Jurkat, Clone E6-1 (cell line): ENCODE measurements around the gene DSTYK.
"Not testable (repeated sequence)": the region's sequence is repeated elsewhere in the genome, so short reads cannot be mapped to it uniquely, and the experiment has no call there.

ENCODE experiments used
- DNase-seq: peaks from one replicate; pipeline ENCODE4 v3.0.0-alpha.2; 2011; ENCODE audit warnings: low read depth, low spot score
- H3K4me3 ChIP-seq: 2 replicates; pipeline ENCODE4 v1.5.1; 2011; ENCODE audit warnings: mild to moderate bottlenecking, low read length, control low read depth, moderate library complexity

DSTYK gene

GRCh38 chr1:205188098-205188497 is 23.4 kb downstream of the DSTYK start:
- DNase-seq, result no peak
- no peak overlapping the region for H3K4me3 ChIP-seq

- no peak overlapping the region for H3K4me3 ChIP-seq
- no peak for DNase-seq
Measured at GRCh38 chr1:205187420-205187819, 24.1 kb downstream of the DSTYK start.

- no peak overlapping the region for H3K4me3 ChIP-seq
- peak; percentile 37 for DNase-seq
Measured at GRCh38 chr1:205186191-205186590, 25.3 kb downstream of the DSTYK start.

GRCh38 chr1:205183676-205184335 is 27.7 kb downstream of the DSTYK start:
- peak; percentile 49 for DNase-seq
- H3K4me3 ChIP-seq, result no peak overlapping the region

DNA sequence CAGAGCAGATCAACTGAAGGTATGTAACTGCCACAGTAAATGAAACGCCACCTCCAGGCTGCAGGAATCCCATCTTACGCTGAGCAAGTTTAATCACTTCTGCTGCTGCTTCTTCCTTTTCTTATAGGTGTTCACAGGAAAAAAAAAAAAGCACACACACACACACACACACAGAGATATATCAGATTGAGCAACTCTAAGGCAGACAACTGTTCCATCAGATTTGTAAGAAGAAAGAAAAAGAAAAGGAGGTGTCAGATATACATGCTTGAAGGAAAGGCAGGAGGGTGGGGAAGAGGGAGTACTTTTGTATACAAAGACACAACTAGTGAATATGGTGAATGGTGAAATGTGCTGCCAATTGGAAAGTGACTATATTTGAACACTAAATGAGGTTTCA is 28.6 kb downstream of the DSTYK start:
- no peak for DNase-seq
- no peak overlapping the region for H3K4me3 ChIP-seq

GRCh38 chr1:205180331-205180730 is 31.2 kb downstream of the DSTYK start:
- H3K4me3 ChIP-seq, DNase-seq: not testable (repeated sequence)

DNA sequence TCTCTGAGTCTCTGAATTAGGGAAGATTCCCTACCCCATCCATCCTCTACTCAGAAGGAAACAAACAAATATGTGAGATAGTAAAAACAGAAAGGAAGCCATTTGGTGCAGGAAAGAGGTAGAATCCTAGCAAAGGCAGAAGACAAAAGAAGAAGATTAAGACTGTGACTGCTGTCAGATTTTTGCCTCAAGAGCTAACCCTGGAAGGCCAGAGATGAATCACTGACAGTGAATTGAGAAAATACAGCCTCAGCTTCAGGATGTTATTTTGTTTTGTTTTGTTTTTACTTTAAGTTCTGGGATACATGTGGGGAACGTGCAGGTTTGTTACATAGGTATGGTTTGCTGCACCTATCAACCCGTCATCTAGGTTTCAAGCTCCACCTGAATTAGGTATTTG is 31.7 kb downstream of the DSTYK start:
- H3K4me3 ChIP-seq, result no peak overlapping the region
- no peak for DNase-seq

DNA sequence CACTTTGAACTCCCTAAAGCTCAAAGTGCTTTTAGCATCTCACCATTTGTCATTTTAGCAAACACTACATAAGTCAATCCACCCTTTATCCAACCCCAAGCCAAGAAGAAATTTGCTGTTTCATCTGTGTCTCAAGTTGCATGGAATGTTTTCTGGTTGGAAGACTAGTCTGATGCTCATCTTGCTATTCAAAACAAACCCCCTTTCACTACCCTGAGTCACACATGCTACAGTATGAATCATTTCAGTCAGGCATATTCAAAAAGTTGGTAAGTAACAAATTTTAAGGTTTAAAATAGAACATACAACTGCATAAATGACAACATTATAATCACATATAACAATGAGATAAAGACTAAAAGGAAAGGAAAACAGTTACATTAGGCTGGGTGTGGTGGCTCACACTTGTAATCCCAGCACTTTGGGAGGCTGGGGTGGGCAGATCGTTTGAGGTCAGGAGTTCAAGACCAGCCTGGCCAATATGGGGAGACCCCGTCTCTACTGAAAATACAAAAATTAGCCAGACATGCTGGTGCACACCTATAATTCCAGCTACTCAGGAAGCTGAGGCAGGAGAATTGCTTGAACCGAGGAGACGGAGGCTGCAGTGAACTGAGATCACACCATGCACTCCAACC is 38.7 kb downstream of the DSTYK start:
- no peak for DNase-seq
- H3K4me3 ChIP-seq, result no peak overlapping the region

GRCh38 chr1:205171369-205171768 is 40.1 kb downstream of the DSTYK start:
- no peak overlapping the region for H3K4me3 ChIP-seq
- peak; percentile 56 for DNase-seq

DNA sequence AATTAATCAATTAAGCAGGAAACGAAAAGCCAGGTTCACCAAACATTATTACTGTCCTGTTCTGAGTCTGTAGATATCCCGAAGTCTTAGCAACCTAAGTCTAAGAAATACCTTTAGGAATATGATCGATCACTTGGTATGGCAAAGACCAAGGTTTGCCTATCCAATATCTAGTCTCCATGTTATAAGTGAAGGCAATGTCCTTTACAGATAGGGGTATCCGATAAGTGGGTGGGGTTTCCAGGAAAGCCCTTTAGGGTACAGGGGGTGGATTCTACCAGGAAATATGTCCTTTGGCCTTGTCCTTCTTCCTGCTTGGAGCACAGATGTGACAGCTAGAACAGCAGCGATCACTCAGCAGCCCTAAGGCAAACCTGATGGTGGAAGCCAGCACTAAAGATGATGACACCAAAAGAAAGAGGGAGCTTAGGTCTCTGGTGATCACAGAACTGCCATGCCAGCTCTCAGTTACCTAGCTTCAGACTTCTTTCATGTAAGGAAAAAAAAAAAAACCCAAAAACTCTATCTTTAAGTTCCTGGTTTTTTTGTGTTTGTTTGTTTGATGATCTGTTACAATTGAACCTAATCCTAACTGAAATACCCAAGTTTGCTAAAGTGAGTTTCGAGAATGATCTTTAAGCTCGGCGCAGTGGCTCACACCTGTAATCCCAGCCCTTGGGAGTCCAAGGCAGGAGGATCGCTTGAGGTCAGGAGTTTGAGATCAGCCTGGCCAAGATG is 40.8 kb downstream of the DSTYK start:
- no peak overlapping the region for H3K4me3 ChIP-seq
- no peak for DNase-seq

- no peak overlapping the region for H3K4me3 ChIP-seq
- DNase-seq, result no peak
Measured at GRCh38 chr1:205169248-205169647, 42.3 kb downstream of the DSTYK start.

DNA sequence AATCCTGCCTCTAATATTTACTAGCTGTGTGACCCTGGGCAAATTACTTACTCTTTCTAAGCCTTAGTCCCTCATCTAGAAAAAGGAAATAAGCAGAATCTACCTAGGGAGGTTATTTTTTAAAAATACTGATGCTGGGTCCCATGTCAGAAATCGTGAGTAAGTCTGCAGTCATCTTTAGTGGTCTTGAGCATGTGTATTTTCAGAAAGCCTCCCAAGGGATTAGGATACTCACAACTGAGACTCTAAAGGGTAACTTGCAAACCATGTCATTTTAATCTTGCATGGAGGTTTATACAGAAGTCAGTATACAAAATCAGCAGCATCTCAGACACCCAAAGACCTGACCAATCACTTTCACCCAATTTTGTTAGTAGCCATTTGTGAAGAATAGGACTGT is 43.2 kb downstream of the DSTYK start:
- no peak overlapping the region for H3K4me3 ChIP-seq
- no peak for DNase-seq

DNA sequence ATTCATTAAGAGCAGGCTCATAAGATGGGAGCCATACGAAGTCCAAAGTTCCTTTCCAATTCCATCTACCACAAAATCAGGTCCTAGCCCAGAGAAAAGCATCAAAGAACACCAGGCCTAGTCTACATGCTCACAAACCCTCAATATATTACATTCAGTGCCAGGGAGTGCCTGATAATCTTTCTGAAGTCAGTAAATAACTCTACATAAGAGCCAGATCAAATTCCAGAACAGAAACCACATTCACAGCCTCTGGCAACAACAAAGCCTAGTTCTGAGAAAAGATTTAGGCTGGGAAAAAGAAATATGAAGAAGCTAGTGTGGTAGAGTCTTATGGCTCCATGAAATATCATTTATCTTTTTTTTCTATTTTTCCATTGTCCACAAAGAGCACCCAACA is 49.2 kb downstream of the DSTYK start:
- H3K4me3 ChIP-seq, result no peak overlapping the region
- DNase-seq, result no peak

- no peak for DNase-seq
- H3K4me3 ChIP-seq, result no peak overlapping the region
Measured at GRCh38 chr1:205161076-205161475, 50.4 kb downstream of the DSTYK start.

DNA sequence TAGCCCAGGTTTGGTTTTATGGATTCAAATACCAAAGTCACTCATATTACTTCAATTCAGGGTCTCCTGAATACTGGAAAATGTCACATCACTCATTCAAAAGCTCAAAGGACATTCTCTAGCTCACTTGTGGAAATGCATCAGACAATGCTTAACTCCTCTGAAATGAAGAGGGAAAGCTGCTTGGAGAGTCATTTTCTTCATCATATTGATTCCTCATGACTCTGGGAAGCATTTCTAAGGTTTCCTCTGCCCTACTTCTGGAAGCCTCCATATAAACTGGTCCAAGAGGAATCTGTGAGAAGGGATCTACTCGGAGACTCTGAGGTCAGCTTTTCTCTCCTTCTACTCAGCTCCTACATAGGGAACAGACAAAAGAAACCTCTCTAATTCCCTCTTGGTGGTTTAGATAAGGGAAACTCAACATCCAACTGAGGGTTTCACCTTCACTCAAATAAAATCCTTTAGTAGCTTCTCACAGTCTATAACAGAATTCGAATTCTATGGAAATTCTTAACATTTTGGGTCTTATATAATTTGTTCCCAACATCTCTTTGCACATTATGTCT is 53.4 kb downstream of the DSTYK start:
- no peak overlapping the region for H3K4me3 ChIP-seq
- no peak for DNase-seq

DNA sequence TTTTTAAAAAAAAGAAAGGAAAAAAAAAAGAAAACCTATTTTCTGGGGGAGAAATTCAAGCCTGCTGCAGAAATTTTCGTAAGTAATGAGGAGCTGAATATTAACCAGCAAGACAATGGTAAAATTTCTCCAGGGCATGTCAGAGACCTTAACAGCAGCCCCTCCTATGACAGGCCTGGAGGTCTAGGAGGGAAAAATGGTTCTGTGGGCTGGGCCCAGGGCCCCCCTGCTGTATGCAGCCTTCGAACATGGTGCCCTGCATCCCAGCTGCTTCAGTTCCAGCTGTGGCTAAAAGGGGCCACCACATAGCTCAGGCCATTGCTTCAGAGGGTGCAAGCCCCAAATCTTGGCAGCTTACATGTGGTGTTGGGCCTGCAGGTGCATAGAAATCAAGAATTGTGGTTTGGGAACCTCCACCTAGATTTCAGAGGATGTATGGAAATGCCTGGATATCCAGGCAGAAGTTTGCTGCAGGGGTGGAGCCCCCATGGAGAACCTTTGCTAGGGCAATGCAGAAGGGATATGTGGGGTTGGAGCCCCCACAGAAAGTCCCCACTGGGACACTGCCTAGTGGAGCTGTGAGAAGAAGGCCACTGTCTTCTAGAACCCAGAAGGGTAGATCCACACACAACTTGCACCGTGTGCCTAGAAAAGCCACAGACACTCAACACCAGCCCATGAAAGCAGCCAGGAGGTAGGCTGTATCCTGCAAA is 55.7 kb downstream of the DSTYK start:
- H3K4me3 ChIP-seq, DNase-seq: not testable (repeated sequence)

DNA sequence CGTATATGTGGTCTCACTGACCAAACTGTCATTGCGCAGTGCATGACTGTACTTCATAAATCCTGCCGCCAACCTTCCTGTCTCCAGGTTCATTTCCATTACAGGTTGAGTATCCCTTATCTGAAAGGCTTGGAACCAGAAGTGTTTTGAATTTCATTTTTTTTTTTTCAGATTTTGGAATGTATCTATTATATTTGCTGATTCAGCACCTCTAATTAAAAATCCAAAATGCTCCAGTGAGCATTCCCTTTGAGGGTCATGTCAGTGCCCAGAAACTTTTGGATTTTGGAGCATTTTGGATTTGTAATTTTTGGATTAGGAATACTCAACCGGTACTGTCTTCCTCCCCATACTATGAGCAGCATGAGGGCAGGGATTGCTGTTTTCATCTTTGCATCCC is 59.0 kb downstream of the DSTYK start:
- no peak overlapping the region for H3K4me3 ChIP-seq
- no peak for DNase-seq

DNA sequence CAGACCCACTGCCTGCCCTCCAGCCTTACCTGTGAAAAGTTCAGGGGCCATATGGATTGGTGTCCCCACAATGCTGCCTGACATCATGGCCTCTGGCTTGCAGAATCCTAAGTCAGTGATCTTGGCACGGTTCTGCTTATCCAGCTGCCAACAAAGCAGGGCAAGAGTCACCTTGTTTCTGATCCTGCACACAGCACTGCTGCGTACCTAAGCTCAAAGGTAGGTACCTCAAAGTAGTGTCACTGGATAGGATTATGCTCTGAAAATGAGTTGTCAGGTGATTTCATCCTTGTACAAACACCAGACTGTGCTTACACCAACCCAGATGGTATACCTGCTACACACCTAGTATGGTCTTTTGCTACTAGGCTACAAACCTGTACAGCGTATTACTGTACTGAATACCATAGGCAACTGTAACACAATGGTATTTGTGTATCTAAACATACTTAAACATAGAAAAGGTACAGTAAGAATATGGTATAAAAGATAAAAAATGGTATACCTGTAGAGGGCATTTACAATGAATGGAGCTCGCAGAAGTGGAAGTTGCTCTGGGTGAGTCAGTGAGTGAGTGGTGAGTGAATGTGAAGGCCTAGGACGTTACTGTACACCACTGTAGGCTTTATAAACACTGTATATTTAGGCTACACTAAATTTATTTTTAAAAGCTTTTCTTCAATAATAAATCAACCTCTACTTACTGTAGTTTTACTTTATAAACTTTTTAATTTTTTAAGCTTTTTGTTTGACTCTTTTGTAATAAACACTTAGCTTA is 60.7 kb downstream of the DSTYK start:
- no peak overlapping the region for H3K4me3 ChIP-seq
- DNase-seq, result no peak
